Measurements from ENCODE around the gene CDKN2D.

The CDKN2D gene

GRCh38 chr19:10517361-10517759, 51.4 kb downstream of the CDKN2D start, which contains the start of gene S1PR5:
S1PR5 (minus strand) TSS chr19:10517447; CDS start chr19:10515011, 2,436 bp downstream.
- peaks cover 44 to 75% of the 10 kb centered on the region in 2 donors for H3K27me3 ChIP-seq (ENCODE audit: control insufficient read depth in 1 of 2, insufficient read depth in 2 of 2, low read length in 2 of 2)
- H3K27ac ChIP-seq (ENCODE audit: low read depth, low read length) = no peak within 1 kb of the TSS
- H3K9ac ChIP-seq (ENCODE audit: low read length) = no peak within 1 kb of the TSS
- no peaks in the 10 kb centered on the region for H3K36me3 ChIP-seq (ENCODE audit: insufficient read depth, low read length)
- no peaks in the 10 kb centered on the region for H3K4me1 ChIP-seq (ENCODE audit: insufficient read depth, low read length)
- H3K9me3 ChIP-seq (ENCODE audit: low read length) = no peaks in the 10 kb centered on the region
- no peak within 1 kb of the TSS for H3K4me3 ChIP-seq (ENCODE audit: low read depth in 1 of 2, low read length in 2 of 2)

GRCh38 chr19:10516671-10517286, 52.0 kb downstream of the CDKN2D start:
- Histone ChIP-seq H3K27me3 (ENCODE audit: control insufficient read depth in 1 of 2, insufficient read depth in 2 of 2, low read length in 2 of 2) (peaks cover 44 to 79% of the 10 kb centered on the region in 2 donors), H3K36me3 (ENCODE audit: insufficient read depth, low read length) (no peaks in the 10 kb centered on the region), H3K27ac (ENCODE audit: low read depth, low read length) (no peak overlapping the region), H3K4me3 (ENCODE audit: low read depth in 1 of 2, low read length in 2 of 2) (no peak overlapping the region), H3K4me1 (ENCODE audit: insufficient read depth, low read length) (no peaks in the 10 kb centered on the region), H3K9me3 (ENCODE audit: low read length) (no peaks in the 10 kb centered on the region), H3K9ac (ENCODE audit: low read length) (no peak overlapping the region)
